Measurements from ENCODE around the gene SYNE2.

The SYNE2 gene

GRCh38 chr14:64185184-64185583 is 332.4 kb downstream of the SYNE2 start:
- TF ChIP-seq CTCF (IDR thresholded peaks at IDR 0.05; ENCODE audit: extremely low read depth, insufficient read depth, missing control alignments): no peak
- in situ Hi-C loops (cut with MboI; ENCODE audit: low pct_unique_long_range_greater_than_20kb, low sequenced_read_pairs, unreplicated experiment): no loop called here
- DNase-seq (ENCODE audit: low spot score): no peak

GRCh38 chr14:64186231-64187129 is 333.7 kb downstream of the SYNE2 start:
- in situ Hi-C loops (cut with MboI; ENCODE audit: low pct_unique_long_range_greater_than_20kb, low sequenced_read_pairs, unreplicated experiment): no loop called here
- DNase-seq (ENCODE audit: low spot score): no peak
- no peak for TF ChIP-seq CTCF (IDR thresholded peaks at IDR 0.05; ENCODE audit: extremely low read depth, insufficient read depth, missing control alignments)

- TF ChIP-seq CTCF (IDR thresholded peaks at IDR 0.05; ENCODE audit: extremely low read depth, insufficient read depth, missing control alignments): no peak
- in situ Hi-C loops (cut with MboI; ENCODE audit: low pct_unique_long_range_greater_than_20kb, low sequenced_read_pairs, unreplicated experiment): no loop called here
- DNase-seq (ENCODE audit: low spot score): no peak
Observed at GRCh38 chr14:64187331-64187730, 334.5 kb downstream of the SYNE2 start.

GRCh38 chr14:64190974-64191502 is 338.2 kb downstream of the SYNE2 start:
- DNase-seq (ENCODE audit: low spot score): no peak
- TF ChIP-seq CTCF (IDR thresholded peaks at IDR 0.05; ENCODE audit: extremely low read depth, insufficient read depth, missing control alignments): no peak
- in situ Hi-C loops (cut with MboI; ENCODE audit: low pct_unique_long_range_greater_than_20kb, low sequenced_read_pairs, unreplicated experiment): no loop called here

DNA sequence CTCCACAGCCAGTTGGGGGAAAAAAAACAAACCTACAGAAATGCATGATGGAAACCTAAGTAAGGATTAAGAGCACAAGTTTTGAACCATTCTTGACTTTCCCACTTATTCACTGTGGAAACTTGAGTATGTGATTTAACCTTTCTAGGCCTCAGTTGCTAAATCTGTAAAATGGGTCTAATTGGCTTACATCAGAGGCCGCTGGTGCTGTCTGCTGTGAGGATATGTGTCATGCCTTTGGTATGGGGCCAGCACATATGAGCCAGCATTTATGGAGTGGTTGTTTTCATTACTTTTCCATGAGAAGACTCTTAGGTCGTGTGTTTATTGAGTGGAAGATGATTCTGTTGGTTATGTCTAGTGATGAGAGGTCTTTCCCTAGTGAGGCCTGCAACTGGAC is 339.0 kb downstream of the SYNE2 start:
- no peak for TF ChIP-seq CTCF (IDR thresholded peaks at IDR 0.05; ENCODE audit: extremely low read depth, insufficient read depth, missing control alignments)
- in situ Hi-C loops (cut with MboI; ENCODE audit: low pct_unique_long_range_greater_than_20kb, low sequenced_read_pairs, unreplicated experiment): no loop called here
- DNase-seq (ENCODE audit: low spot score): no peak

DNA sequence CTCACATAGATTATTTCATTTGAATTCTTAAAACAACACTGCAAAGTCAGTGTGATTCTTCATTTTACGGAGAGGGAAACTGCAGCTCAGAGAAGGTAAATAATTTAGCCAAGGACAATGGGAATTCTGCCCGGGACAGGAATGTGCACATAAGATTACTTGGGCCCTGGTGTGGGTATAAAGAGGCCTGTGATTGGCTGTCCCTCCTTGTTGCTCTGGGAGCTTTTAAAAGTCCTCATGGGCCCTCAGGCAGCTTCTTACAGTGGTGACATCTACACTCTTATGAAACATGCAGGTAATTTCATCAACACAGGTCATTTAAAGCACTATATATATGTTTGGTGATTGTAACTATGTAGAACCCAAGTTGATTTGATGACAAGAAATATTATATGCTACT is 341.0 kb downstream of the SYNE2 start:
- in situ Hi-C loops (cut with MboI; ENCODE audit: low pct_unique_long_range_greater_than_20kb, low sequenced_read_pairs, unreplicated experiment): no loop called here
- no peak for TF ChIP-seq CTCF (IDR thresholded peaks at IDR 0.05; ENCODE audit: extremely low read depth, insufficient read depth, missing control alignments)
- no peak for DNase-seq (ENCODE audit: low spot score)

Data from GM13977 (cell line).